Peyer's patch (tissue), 4 donors: ENCODE results near the gene PPP1CA. TPM values are rescaled to one million over a fixed set of nuclear protein-coding genes. Genes with fewer than 3 reads are reported as not detected.

Experiments used
- DNase-seq, 3 donors: peaks; one replicate each; pipeline ENCODE4 v3.0.0-alpha.2; 2017 to 2019
- H3K27ac ChIP-seq, 4 donors: fragments of 200-600 bp; sonication (generic); one replicate each; pipeline ENCODE4 v1.5.1; 2016 to 2019
- H3K27me3 ChIP-seq, 2 donors: fragments of 200-600 bp; sonication (generic); one replicate each; pipeline ENCODE4 v1.5.1; 2019
- H3K36me3 ChIP-seq, 3 donors: fragments of 200-600 bp; sonication (generic); one replicate each; pipeline ENCODE4 v1.5.1; 2016 to 2019
- H3K4me1 ChIP-seq, 4 donors: fragments of 200-600 bp; sonication (generic); one replicate each; pipeline ENCODE4 v1.5.1; 2016 to 2019
- H3K4me3 ChIP-seq, 4 donors: fragments of 200-600 bp; sonication (generic); 1 replicate in 3 of 4; 2 replicates in 1 of 4; pipeline ENCODE4 v1.5.1; 2016 to 2019; ENCODE audit warnings: mild to moderate bottlenecking in 1 of 4
- H3K9me3 ChIP-seq, 4 donors: fragments of 200-600 bp; sonication (generic); one replicate each; pipeline ENCODE4 v1.5.1; 2016 to 2019; ENCODE audit warnings: mild to moderate bottlenecking in 1 of 4
- CTCF ChIP-seq, 6 experiments: fragments of 450-650 bp in 4 of 6; fragments of 200-600 bp in 2 of 6; sonication (generic) in 1 of 6; IDR thresholded peaks; one replicate each; pipeline ENCODE4 v1.5.1; 2017 to 2019; ENCODE audit warnings: antibody characterized with exemption in 6 of 6, mild to moderate bottlenecking in 3 of 6, moderate library complexity in 1 of 6
- POLR2A ChIP-seq, 2 donors: fragments of 450-650 bp; IDR thresholded peaks; one replicate each; pipeline ENCODE4 v1.5.1; 2017; ENCODE audit warnings: antibody characterized with exemption in 2 of 2, mild to moderate bottlenecking in 2 of 2, moderate library complexity in 2 of 2
- total RNA-seq, 4 donors: library from RNA; depleted of rRNA; stranded (reverse); fragments of >200 nt; gene quantifications; one replicate each; pipeline ENCODE4 v1.1.0, GENCODE V29; 2016

The PPP1CA gene
- total RNA-seq, 4 donors from 2014 or later: 156 to 213 (median 177) TPM

GRCh38 chr11:67355023-67355793 lies 46.5 kb downstream of the PPP1CA start:
- Histone ChIP-seq H3K4me3 (peak overlapping the region in 2 of 4 donors; percentile 33 to 39), H3K27me3 (no peaks in the 10 kb centered on the region), H3K27ac (peak overlapping the region; percentile 98 to 100 (median 99))

GRCh38 chr11:67354075-67355022 lies 47.3 kb downstream of the PPP1CA start:
- TF ChIP-seq POLR2A (IDR thresholded peaks at IDR 0.05): peak; percentile 70 to 95
- TF ChIP-seq CTCF (IDR thresholded peaks at IDR 0.05): peak in 3 of 6 experiments; percentile 29 to 36 (median 33)
- peak overlapping the region; percentile 98 to 100 (median 99) for H3K27ac ChIP-seq

More at GRCh38 chr11:67355023-67355793, 46.5 kb downstream of the PPP1CA start:
- Histone ChIP-seq H3K9me3 (no peaks in the 10 kb centered on the region), H3K36me3 (no peaks in the 10 kb centered on the region), H3K4me1 (peaks cover 9 to 59% (median 56%) of the 10 kb centered on the region in 4 donors)
- TF ChIP-seq CTCF (IDR thresholded peaks at IDR 0.05): no peak
- TF ChIP-seq POLR2A (IDR thresholded peaks at IDR 0.05): no peak
- no peak for DNase-seq

GRCh38 chr11:67353317-67354074 lies 48.2 kb downstream of the PPP1CA start, which contains the start of gene POLD4:
TSS of gene POLD4 (minus strand) at chr11:67353546. CDS start at chr11:67353399, 147 bp downstream.
- TF ChIP-seq POLR2A (IDR thresholded peaks at IDR 0.05) (peak; percentile 88 to 94), CTCF (IDR thresholded peaks at IDR 0.05) (peak in 1 of 6 experiments; percentile 16)
- H3K4me3 ChIP-seq: peak within 1 kb of the TSS; percentile 64 to 79 (median 76)
- no peaks in the 10 kb centered on the region for H3K27me3 ChIP-seq
- peak; percentile 99 to 100 (median 99) for DNase-seq
- H3K9me3 ChIP-seq: no peaks in the 10 kb centered on the region
- peak within 1 kb of the TSS; percentile 98 to 100 (median 99) for H3K27ac ChIP-seq
- no peaks in the 10 kb centered on the region for H3K36me3 ChIP-seq
- peaks cover 9 to 65% (median 56%) of the 10 kb centered on the region in 4 donors for H3K4me1 ChIP-seq

More at GRCh38 chr11:67354075-67355022, 47.3 kb downstream of the PPP1CA start:
- H3K27me3 ChIP-seq: no peaks in the 10 kb centered on the region
- DNase-seq: peak in 2 of 3 donors; percentile 86 to 91
- H3K9me3 ChIP-seq: no peaks in the 10 kb centered on the region
- H3K36me3 ChIP-seq: no peaks in the 10 kb centered on the region
- peaks cover 9 to 65% (median 56%) of the 10 kb centered on the region in 4 donors for H3K4me1 ChIP-seq
- peak overlapping the region; percentile 64 to 79 (median 76) for H3K4me3 ChIP-seq

GRCh38 chr11:67352546-67353316 lies 48.9 kb downstream of the PPP1CA start:
- Histone ChIP-seq H3K9me3 (no peaks in the 10 kb centered on the region), H3K36me3 (no peaks in the 10 kb centered on the region), H3K4me3 (peak overlapping the region; percentile 64 to 79 (median 76)), H3K27ac (peak overlapping the region; percentile 98 to 100 (median 99)), H3K27me3 (no peaks in the 10 kb centered on the region), H3K4me1 (peaks cover 9 to 65% (median 56%) of the 10 kb centered on the region in 4 donors)
- peak; percentile 69 to 86 (median 80) for DNase-seq
- no peak for TF ChIP-seq POLR2A (IDR thresholded peaks at IDR 0.05)
